ENCODE results near the gene PCDH19.
"Not testable (repeated sequence)": the region's sequence is repeated elsewhere in the genome, so short reads cannot be mapped to it uniquely, and the experiment has no call there.

PCDH19 gene, protein sequence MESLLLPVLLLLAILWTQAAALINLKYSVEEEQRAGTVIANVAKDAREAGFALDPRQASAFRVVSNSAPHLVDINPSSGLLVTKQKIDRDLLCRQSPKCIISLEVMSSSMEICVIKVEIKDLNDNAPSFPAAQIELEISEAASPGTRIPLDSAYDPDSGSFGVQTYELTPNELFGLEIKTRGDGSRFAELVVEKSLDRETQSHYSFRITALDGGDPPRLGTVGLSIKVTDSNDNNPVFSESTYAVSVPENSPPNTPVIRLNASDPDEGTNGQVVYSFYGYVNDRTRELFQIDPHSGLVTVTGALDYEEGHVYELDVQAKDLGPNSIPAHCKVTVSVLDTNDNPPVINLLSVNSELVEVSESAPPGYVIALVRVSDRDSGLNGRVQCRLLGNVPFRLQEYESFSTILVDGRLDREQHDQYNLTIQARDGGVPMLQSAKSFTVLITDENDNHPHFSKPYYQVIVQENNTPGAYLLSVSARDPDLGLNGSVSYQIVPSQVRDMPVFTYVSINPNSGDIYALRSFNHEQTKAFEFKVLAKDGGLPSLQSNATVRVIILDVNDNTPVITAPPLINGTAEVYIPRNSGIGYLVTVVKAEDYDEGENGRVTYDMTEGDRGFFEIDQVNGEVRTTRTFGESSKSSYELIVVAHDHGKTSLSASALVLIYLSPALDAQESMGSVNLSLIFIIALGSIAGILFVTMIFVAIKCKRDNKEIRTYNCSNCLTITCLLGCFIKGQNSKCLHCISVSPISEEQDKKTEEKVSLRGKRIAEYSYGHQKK (N-terminal part only)

GRCh38 chrX:100409610-100410590 lies at the start of gene PCDH19:
Gene PCDH19, minus strand, starts transcription at chrX:100410273. Its CDS starts 1,676 bp downstream, at chrX:100408597.
- peak; percentile 23 for DNase-seq

DNA sequence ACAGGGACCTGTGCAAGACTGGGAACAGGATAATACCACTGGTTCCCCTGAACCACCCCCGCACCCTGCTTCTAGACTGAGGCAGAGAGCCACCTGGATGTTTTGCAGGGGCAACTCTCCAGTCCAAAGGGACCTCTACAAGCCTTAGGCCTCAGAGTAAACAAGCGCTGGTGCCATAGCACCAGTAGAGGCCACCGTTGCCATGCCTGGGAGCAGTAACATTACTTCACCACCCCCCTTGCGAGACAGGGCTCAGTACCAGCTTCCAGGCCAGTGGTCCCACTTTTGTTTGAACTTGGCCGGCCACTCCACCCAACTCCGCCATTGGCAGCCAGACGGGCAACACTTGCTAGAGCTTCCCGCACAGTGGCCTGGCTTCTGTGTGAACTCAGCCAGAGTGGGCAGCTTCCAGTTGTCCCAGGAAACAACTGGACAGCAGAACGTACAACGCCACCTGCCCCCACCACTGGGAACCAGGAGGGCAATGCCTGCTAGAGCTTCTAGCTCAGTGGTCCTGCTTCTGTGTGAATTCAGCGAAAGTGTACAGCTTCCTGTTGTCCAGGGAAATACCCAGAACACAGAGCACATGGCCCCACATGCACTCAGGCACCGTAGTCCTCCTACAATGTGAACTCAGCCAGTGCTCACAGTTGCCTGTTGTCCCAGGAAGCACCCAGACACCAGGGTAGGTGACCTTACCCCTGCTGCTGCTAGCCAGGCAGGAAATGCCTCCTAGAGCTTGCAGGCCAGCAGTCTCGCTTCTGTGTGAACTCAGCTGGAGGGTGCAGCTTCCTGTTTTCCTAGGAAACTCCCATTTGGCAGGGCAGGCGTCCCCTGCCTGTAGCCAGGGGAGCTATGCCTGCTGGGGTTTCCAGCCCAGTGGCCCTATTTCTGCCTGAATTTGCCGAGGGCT lies 39.9 kb upstream of the PCDH19 start:
- peak; percentile 1 for DNase-seq

DNA sequence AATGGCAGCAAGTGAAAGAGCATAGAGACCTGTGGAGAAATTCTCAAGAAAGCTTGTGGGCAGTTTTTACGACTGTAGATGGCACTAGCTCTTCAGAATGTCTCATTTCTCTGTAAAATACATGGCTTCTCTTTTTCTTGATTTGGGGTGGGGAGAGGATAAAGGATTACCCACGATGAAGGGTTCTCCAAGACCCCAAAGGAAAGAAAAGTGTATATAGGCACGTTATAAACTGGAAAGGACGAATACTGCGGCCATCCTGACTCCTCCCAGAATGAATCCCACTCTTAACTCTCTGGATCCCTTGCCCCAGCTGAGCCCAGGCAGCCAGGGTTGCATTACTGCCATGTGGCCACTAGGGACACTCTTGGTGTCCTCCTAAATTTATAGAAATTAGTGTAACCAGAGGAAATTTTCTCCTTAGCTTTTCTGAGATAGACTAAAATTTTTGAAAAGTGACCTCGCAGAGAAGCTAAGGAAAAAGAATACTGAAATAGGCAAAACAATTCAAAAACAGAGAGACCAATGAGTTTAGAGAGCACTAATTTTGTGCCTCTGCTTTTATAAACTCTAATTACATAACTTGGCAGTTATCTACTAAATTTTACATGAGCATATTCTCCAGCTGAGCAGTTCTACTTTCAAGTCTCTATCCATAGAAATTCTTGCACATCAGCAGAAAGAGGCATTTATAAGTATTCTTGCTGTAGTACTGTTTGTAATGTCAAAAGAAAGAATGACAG lies 37.8 kb upstream of the PCDH19 start:
- peak; percentile 8 for DNase-seq

DNA sequence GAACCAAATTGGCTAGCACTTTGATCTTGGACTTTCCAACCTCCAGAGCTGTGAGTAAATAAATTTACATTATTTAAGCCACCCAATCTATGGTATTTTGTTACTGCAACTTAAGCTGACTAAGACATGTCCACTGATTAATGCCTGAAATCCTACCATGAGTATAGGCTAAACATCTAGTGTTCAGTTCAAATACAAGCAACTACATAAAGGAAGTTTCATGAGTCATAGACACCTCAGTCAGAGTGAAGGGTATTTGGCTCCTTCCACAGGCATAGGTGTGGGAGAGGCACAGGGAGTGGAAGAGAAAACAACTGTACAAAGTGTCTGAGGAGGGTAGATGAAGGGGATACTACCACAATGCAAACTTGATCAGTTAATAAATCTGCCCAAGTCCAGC lies 35.5 kb upstream of the PCDH19 start:
- DNase-seq = no peak

DNA sequence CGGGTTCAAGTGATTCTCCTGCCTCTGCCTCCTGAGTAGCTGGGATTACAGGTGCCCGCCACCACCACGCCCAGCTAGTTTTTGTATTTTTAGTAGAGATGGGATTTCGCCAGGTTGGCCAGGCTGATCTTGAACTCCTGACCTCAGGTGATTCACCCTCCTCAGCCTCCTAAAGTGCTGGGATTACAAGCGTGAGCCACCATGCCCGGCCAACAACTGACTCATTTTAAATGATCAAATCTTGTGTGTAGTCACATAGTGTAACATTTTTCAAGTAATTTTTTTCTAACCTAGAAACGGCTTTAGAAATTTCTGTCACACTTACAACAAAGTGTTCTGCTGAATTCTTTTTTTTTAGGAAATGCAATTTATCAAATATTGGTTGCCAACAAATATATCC lies 31.2 kb upstream of the PCDH19 start:
- not testable (repeated sequence) for DNase-seq

GRCh38 chrX:100440006-100440405 lies 29.9 kb upstream of the PCDH19 start:
- DNase-seq = no peak

GRCh38 chrX:100435726-100436125 lies 25.7 kb upstream of the PCDH19 start:
- DNase-seq = no peak

DNA sequence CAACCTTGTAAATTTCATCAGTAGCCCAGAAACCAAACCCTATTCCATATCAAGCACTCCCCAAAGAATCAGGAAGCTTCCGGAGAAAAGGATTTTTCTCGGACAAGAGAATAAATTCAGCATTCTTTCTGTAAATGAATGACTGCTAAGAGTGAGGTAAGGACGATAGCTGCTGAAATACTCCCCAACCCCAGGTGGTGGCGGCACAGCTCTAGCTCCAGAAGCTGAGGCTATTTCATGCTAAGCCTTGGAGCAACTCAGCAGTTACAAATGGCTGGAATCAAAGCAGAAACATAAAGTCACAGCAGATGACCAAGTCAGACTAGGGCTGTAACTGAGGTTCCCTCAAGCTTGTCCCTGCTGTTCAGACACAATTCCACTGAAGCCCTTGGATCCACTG lies 13.9 kb upstream of the PCDH19 start:
- no peak for DNase-seq

GRCh38 chrX:100418556-100418955 lies 8.5 kb upstream of the PCDH19 start:
- no peak for DNase-seq

DNA sequence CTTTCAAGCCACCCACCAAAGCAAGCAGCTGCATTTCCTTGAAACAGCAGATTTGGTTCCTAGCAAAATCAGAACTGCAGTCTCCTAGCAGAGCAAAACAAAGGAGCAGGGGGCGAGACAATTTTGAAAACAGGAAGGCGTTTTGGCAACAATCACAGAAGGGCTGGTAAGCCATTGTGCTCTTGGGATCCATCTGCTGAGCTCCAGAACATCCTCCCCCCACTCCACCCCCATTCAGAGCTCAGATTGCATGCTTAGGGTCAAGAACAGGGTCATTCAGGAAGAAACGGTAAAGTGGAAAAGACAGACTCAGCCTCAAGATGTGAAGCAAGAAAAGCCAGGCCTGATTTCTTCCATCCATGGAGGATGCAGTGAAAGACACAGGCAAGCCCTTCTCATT lies 7.6 kb upstream of the PCDH19 start:
- DNase-seq = no peak

DNA sequence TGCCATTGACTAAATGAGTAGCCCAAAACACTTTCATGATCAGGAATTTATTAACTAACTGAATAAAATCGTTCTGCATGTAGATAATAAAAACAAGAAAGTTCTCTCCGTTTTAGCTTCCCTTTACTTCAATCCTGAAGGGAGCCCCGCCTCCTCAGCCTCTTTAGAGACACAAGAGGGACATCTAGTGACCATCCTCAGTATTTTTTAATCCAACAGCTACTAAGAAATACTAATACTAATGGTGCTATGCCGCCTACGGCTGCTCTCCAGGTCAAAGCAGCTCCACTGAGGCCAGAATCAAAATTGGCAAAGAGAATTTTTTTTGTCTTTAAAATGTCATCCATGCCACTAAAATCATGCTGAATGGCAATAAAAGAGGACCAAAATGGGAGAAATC lies 3.2 kb upstream of the PCDH19 start:
- DNase-seq = peak; percentile 71

DNA sequence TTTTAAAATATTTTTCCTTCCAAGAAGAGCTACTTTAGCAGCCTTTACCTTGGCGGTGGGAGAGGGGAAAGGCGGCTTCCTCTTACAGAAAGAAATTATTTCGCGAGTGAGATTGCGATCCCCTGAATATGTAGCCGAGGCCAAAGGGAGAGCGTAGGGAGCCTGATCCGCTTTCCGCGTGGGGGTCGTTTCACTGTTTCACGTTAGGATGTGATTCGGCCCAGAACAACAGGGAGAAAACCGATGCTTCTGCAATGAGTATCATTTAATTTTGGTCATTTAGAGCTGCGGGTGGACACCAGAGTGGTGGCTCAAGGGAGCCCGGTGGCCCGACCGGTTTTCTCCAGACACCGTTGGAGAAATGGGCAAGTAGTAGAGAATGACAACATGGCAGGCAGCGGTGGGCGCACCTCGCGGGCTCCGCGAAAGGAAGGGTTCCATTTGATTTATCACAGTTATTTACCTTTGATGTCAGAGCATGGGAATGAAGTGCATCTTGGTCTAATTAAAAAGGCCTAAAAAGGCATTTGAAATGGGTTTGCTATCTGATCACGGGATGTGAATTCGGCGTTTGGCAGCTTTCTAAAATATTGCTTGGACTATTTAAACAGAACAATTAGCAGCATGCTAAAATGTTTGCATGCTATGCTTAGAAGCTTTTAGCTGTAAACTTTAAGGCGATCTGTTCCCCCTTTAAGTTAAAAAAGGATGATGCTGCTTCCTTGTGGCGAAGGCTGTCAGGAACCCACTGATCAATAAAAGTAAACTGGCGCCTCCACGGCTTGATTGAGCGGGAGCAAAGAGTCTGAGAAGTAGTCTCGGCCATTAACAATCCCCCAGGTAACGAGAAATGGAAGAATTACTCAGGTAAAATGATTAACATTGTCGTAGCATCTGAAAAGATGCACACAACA lies 2.0 kb upstream of the PCDH19 start:
- DNase-seq = no peak

DNA sequence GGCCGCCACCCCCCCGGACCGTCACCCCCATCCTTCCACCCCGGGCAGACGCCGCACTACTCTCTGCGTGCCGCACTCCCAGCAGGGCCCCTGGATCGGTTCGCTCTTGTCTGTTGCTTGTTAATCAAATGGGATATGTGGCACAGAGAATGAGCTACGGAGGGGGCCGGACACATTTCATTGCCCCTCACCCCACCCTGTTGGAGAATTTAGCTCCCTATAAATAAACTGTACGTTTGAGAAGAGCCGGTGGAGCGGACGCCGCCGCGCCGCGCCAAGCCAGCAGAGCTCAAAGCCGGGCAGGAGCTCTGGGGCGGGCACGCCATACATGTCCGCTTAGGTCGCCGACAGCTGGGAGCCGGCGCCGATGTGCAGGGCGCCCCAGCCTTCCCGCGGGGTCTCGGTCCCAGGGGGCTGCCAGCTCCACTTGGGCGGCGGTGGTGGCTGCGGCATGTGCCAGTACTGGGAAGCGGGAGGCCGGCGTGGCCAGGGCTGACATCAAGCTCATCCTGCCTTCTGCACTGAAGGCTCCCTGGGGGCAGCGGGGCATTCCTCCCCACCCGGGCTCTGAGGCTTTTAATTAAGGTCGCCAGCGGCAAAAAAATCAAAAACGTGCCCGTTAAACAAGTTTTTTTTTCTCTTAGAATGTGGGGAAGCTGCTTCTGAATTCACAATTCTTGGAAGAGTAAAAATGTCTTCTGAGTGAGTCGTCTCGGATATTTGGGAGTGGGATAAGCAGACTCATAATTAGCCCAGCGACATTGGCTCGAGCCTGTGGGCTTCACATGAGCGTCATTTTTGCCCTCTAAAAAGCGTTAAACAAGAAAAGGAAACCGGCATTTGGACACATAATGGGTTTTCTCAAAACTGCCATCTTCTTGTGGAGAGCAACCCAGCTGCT lies 1.1 kb upstream of the PCDH19 start:
- DNase-seq = no peak

DNA sequence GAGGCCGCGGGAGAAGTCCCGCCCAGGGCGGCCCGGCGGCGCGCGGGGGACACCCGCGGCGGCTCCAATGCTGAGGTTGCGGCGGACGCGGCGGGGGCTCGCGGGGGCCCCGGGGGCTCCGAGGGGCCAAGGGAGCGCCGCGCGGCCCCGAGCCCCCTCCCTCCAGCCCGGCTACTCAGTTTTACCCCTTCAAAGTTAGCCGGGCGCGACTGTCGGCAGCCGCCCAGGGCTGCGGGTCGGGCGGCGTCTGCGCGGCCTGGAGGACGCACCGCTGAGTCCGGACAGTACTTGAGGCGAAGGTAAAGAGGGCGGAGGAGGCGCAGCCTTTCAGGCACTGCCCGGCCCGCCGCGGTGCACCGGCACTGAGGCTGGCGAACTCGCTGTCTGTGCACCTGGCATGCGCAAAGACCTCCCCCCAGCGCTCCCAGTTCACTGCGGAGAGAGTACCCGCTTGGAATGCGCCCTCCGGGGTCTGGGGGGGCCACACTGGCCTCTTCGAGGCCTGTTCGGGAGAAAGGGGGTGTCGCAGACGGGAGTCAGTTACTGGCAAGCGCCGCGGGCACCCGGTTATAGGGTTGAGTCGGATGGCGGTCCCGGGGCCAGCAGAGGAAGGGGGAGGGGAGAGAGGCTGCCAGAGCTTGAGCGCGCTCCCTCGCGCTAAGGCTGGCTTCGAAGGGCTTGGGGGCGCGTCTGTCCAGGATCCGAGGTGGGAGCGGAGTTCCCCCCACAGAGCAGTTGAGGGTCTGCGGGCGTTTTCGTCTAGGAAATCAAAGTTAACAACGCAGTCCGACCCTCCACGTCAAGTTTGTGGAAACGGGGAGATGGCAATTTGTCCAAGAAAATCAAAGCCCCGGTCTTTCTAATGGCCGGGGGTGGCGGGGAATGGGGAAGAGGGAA lies 1.1 kb downstream of the PCDH19 start:
- DNase-seq = no peak

DNA sequence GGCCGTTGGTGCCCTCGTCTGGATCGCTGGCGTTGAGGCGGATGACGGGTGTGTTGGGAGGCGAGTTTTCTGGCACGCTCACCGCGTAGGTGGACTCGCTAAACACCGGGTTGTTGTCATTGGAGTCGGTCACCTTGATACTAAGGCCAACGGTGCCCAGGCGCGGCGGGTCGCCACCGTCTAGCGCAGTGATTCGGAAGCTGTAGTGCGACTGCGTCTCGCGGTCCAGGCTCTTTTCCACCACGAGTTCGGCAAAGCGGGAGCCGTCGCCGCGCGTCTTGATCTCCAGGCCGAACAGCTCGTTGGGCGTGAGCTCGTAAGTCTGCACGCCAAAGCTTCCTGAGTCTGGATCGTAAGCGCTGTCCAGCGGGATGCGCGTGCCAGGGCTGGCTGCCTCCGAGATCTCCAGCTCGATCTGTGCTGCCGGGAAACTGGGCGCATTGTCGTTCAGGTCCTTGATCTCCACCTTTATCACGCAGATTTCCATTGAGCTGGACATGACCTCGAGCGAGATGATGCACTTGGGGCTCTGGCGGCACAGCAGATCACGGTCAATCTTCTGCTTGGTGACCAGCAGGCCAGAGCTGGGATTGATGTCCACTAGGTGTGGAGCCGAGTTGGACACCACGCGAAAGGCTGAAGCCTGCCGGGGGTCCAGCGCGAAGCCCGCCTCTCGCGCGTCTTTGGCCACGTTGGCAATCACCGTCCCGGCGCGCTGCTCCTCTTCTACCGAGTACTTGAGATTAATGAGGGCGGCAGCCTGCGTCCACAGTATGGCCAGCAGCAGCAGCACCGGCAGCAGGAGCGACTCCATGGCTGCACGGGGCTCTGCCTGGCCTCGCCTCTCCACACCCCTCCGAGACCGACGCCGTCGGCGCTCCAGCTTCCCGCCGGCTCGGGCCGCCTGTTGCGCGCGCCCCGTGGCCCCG lies 2.0 kb downstream of the PCDH19 start:
- DNase-seq = no peak

GRCh38 chrX:100407147-100407783 lies 2.8 kb downstream of the PCDH19 start:
- no peak for DNase-seq
